Measurements from ENCODE around the gene VPS33B. TPM values are rescaled to one million over a fixed set of nuclear protein-coding genes. Genes with fewer than 3 reads are reported as not detected.
A peak's percentile ranks its signal among the peaks of the same experiment; 100 is the strongest.

Gene VPS33B
- total and polyA plus RNA-seq, 4 donors: 7.9 to 35.2 (median 23.7) TPM

DNA sequence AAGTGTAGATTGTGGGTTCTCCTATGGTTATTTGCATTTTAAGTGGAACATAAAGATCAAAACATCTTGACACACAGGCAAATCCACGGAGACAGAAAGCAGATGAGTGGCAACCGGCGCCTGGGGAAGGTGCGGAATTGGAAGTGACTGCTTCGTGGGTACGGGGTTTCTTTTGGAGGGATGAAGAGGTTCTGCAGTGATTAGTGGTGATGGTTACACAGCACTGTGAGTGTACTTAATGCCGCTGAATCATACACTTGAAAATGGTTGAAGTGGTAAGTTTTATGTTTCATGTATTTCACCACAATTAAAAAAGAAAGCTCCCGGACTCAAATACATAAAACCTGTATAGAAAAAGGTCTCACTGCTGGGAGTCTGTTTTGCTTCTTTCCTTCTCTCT is 18.5 kb upstream of the VPS33B start:
- H3K9me3 ChIP-seq (ENCODE audit: control insufficient read depth, insufficient read depth, low read length): no peaks in the 10 kb centered on the region
- H3K4me1 ChIP-seq (ENCODE audit: control insufficient read depth, insufficient read depth, low read length): no peaks in the 10 kb centered on the region
- no peaks in the 10 kb centered on the region for H3K36me3 ChIP-seq (ENCODE audit: control insufficient read depth, insufficient read depth, low read length)
- H3K27me3 ChIP-seq (ENCODE audit: control insufficient read depth, insufficient read depth, low read length): no peaks in the 10 kb centered on the region
- no peak overlapping the region for H3K4me3 ChIP-seq (ENCODE audit: low read depth, low read length)
- WGBS (ENCODE audit: insufficient coverage): 84% methylated on average over 6 of the region's 8 CpGs
- no peak for DNase-seq (ENCODE audit: low read depth in 4 of 6, low spot score in 6 of 6)
- H3K27ac ChIP-seq (ENCODE audit: low read depth, low read length): no peak overlapping the region

- Histone ChIP-seq H3K4me1 (ENCODE audit: control insufficient read depth, insufficient read depth, low read length) (no peaks in the 10 kb centered on the region), H3K27me3 (ENCODE audit: control insufficient read depth, insufficient read depth, low read length) (no peaks in the 10 kb centered on the region), H3K9me3 (ENCODE audit: control insufficient read depth, insufficient read depth, low read length) (no peaks in the 10 kb centered on the region), H3K4me3 (ENCODE audit: low read depth, low read length) (no peak overlapping the region), H3K36me3 (ENCODE audit: control insufficient read depth, insufficient read depth, low read length) (no peaks in the 10 kb centered on the region), H3K27ac (ENCODE audit: low read depth, low read length) (no peak overlapping the region)
- DNase-seq (ENCODE audit: low read depth in 4 of 6, low spot score in 6 of 6): no peak
- WGBS (ENCODE audit: insufficient coverage): 60% methylated on average over 1 of the region's 3 CpGs
These were observed 17.6 kb upstream of the VPS33B start for GRCh38 chr15:91039996-91040395.

DNA sequence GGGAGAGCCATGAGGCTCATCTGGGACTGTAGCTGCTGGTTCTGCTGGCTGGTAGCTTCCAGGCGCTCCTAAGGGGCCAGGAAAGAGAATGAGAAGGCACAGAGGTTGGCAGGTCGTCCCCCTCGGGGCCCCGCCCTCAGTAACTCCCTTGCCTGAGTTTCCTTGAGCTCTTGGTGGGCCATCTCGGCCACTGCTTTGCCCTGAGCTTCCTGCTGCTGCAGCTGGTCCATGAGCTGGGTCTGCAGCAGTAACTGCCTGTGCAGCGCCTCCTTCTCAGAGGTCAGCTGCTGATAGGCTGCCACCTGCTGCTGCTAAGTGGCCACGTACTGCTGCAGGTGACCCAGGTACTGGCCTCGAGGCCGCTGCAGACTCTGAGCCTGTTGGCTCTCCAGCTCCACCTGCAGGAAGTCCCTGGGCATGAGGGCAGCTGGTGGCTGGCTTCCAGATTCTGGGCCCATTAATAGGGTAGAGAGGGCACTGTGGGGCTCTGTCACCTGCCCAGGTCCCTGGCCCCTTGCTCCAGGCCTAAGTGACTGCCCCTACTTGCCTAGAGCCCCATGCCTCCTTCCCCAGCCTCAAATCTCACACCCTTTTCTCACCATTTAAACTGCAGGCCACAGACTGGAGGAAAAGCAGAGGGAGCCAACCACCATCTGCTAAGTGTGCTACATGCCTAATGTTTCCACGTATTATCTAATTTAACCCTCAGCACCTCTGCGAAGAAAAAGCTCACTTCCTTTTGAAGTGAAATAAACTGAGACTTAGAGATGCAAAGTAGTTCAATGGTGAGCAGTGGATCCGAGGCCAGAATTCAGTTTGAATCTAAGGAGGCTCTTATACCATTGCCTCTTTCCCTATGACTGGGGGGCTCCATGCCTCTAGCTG is 10.8 kb upstream of the VPS33B start:
- no peaks in the 10 kb centered on the region for H3K9me3 ChIP-seq (ENCODE audit: control insufficient read depth, insufficient read depth, low read length)

GRCh38 chr15:91031796-91032195 is 9.4 kb upstream of the VPS33B start:
- no peaks in the 10 kb centered on the region for H3K36me3 ChIP-seq (ENCODE audit: control insufficient read depth, insufficient read depth, low read length)
- WGBS (ENCODE audit: insufficient coverage): 72% methylated on average over 10 of the region's 10 CpGs
- no peak for DNase-seq (ENCODE audit: low read depth in 4 of 6, low spot score in 6 of 6)
- no peak overlapping the region for H3K27ac ChIP-seq (ENCODE audit: low read depth, low read length)
- no peaks in the 10 kb centered on the region for H3K27me3 ChIP-seq (ENCODE audit: control insufficient read depth, insufficient read depth, low read length)
- no peaks in the 10 kb centered on the region for H3K4me1 ChIP-seq (ENCODE audit: control insufficient read depth, insufficient read depth, low read length)
- no peaks in the 10 kb centered on the region for H3K9me3 ChIP-seq (ENCODE audit: control insufficient read depth, insufficient read depth, low read length)
- no peak overlapping the region for H3K4me3 ChIP-seq (ENCODE audit: low read depth, low read length)

More for the DNA sequence above, 10.8 kb upstream of the VPS33B start:
- no peak for DNase-seq (ENCODE audit: low read depth in 4 of 6, low spot score in 6 of 6)
- no peaks in the 10 kb centered on the region for H3K4me1 ChIP-seq (ENCODE audit: control insufficient read depth, insufficient read depth, low read length)
- no peaks in the 10 kb centered on the region for H3K27me3 ChIP-seq (ENCODE audit: control insufficient read depth, insufficient read depth, low read length)
- 41% methylated on average over 10 of the region's 12 CpGs for WGBS (ENCODE audit: insufficient coverage)
- H3K4me3 ChIP-seq (ENCODE audit: low read depth, low read length): no peak overlapping the region
- H3K36me3 ChIP-seq (ENCODE audit: control insufficient read depth, insufficient read depth, low read length): no peaks in the 10 kb centered on the region
- no peak overlapping the region for H3K27ac ChIP-seq (ENCODE audit: low read depth, low read length)

DNA sequence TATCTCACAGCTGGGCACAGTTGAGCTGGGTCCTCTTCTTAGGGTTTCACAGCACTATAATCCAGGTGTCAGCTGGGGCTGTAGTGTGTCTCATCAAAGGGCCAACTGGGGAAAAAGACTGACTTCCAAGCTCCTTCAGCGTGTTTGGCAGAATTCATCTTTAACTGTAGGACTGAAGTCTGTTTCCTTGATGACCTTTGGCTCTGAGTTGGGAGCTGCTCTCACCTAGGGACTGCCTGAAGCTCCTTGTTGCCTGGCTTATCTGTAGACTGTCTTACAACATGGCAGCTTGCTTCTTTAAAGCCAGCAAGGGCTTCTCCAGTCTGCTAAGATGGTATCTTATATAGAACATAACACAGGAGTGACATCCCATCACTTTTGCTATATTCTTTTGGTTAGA is 5.3 kb upstream of the VPS33B start:
- DNase-seq (ENCODE audit: low read depth in 4 of 6, low spot score in 6 of 6): no peak
- no peaks in the 10 kb centered on the region for H3K36me3 ChIP-seq (ENCODE audit: control insufficient read depth, insufficient read depth, low read length)
- WGBS (ENCODE audit: insufficient coverage): 73% methylated on average over 1 of the region's 1 CpG
- H3K4me1 ChIP-seq (ENCODE audit: control insufficient read depth, insufficient read depth, low read length): peaks cover 5% of the 10 kb centered on the region
- no peaks in the 10 kb centered on the region for H3K9me3 ChIP-seq (ENCODE audit: control insufficient read depth, insufficient read depth, low read length)
- H3K4me3 ChIP-seq (ENCODE audit: low read depth, low read length): no peak overlapping the region
- no peak overlapping the region for H3K27ac ChIP-seq (ENCODE audit: low read depth, low read length)
- no peaks in the 10 kb centered on the region for H3K27me3 ChIP-seq (ENCODE audit: control insufficient read depth, insufficient read depth, low read length)

GRCh38 chr15:91023720-91024119 is 1.3 kb upstream of the VPS33B start:
- H3K9me3 ChIP-seq (ENCODE audit: control insufficient read depth, insufficient read depth, low read length): no peaks in the 10 kb centered on the region
- DNase-seq (ENCODE audit: low read depth in 4 of 6, low spot score in 6 of 6): no peak
- no peaks in the 10 kb centered on the region for H3K36me3 ChIP-seq (ENCODE audit: control insufficient read depth, insufficient read depth, low read length)
- WGBS (ENCODE audit: insufficient coverage): no CpG with 5 or more reads among the region's 7 CpGs
- no peak overlapping the region for H3K27ac ChIP-seq (ENCODE audit: low read depth, low read length)
- no peak overlapping the region for H3K4me3 ChIP-seq (ENCODE audit: low read depth, low read length)
- no peaks in the 10 kb centered on the region for H3K27me3 ChIP-seq (ENCODE audit: control insufficient read depth, insufficient read depth, low read length)
- peaks cover 7% of the 10 kb centered on the region for H3K4me1 ChIP-seq (ENCODE audit: control insufficient read depth, insufficient read depth, low read length)

- peak overlapping the region; percentile 53 for H3K27ac ChIP-seq (ENCODE audit: low read depth, low read length)
- no peak for DNase-seq (ENCODE audit: low read depth in 4 of 6, low spot score in 6 of 6)
- 40% methylated on average over 1 of the region's 1 CpG for WGBS (ENCODE audit: insufficient coverage)
These were observed 387 bp upstream of the VPS33B start for GRCh38 chr15:91022832-91023129.

DNA sequence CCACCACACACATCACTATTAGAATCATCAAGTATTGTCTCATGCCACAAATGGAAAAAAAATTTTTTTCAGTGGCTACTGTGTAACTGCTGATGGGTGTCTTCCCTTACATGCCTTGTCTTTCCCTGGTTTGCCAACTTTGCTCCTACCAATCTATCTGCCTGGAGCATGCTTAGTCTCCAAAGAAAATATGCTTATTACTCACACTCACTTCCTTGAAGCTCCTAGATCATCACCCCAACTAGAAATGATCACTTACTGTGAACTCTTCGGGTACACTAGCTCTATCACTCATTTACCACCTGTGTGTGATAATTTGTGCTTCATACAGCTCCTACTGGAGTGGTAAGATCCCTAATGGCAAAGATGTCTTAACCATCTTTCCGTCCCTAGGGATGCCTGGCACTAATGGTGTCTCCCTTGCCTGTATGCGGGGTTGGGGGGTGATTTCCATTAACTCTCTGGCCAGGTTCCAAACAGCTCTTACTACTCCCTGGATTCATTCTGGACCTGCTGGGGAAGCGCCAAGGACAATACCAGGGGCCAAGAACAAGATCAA is 799 bp downstream of the VPS33B start:
- Histone ChIP-seq H3K36me3 (ENCODE audit: control insufficient read depth, insufficient read depth, low read length) (peaks cover 4% of the 10 kb centered on the region), H3K4me3 (ENCODE audit: low read depth, low read length) (peak overlapping the region; percentile 59), H3K4me1 (ENCODE audit: control insufficient read depth, insufficient read depth, low read length) (peaks cover 7% of the 10 kb centered on the region), H3K9me3 (ENCODE audit: control insufficient read depth, insufficient read depth, low read length) (no peaks in the 10 kb centered on the region), H3K27ac (ENCODE audit: low read depth, low read length) (no peak overlapping the region), H3K27me3 (ENCODE audit: control insufficient read depth, insufficient read depth, low read length) (no peaks in the 10 kb centered on the region)
- WGBS (ENCODE audit: insufficient coverage): 0% methylated on average over 1 of the region's 4 CpGs
- DNase-seq (ENCODE audit: low read depth in 4 of 6, low spot score in 6 of 6): peak in 3 of 6 donors; percentile 6 to 61 (median 14)

More at GRCh38 chr15:91022832-91023129, 387 bp upstream of the VPS33B start:
- Histone ChIP-seq H3K36me3 (ENCODE audit: control insufficient read depth, insufficient read depth, low read length) (peaks cover 3% of the 10 kb centered on the region), H3K4me3 (ENCODE audit: low read depth, low read length) (peak overlapping the region; percentile 59), H3K9me3 (ENCODE audit: control insufficient read depth, insufficient read depth, low read length) (no peaks in the 10 kb centered on the region), H3K4me1 (ENCODE audit: control insufficient read depth, insufficient read depth, low read length) (peaks cover 7% of the 10 kb centered on the region), H3K27me3 (ENCODE audit: control insufficient read depth, insufficient read depth, low read length) (no peaks in the 10 kb centered on the region)

DNA sequence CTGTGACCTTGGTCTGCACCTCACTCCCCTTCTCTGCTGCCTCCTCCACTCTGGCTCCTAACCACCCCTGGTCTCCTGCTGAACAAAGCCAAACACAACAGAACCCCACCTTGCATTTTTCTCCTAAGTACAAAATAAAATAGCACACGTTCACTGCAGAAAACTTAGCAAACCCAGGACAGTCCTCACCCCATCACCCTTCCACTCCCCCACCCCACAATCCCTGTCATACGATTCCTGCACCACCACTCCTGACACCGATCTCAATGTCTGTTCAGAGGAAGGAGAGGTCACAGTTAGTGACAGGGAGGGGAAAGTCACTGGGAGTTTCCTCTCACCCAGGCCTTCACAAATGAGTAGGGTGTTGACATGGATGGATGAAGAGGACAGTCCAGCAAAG is 4.2 kb downstream of the VPS33B start:
- H3K27ac ChIP-seq (ENCODE audit: low read depth, low read length): no peak overlapping the region
- H3K27me3 ChIP-seq (ENCODE audit: control insufficient read depth, insufficient read depth, low read length): no peaks in the 10 kb centered on the region
- no CpG with 5 or more reads among the region's 3 CpGs for WGBS (ENCODE audit: insufficient coverage)
- DNase-seq (ENCODE audit: low read depth in 4 of 6, low spot score in 6 of 6): no peak
- peaks cover 26% of the 10 kb centered on the region for H3K36me3 ChIP-seq (ENCODE audit: control insufficient read depth, insufficient read depth, low read length)
- H3K9me3 ChIP-seq (ENCODE audit: control insufficient read depth, insufficient read depth, low read length): no peaks in the 10 kb centered on the region
- H3K4me1 ChIP-seq (ENCODE audit: control insufficient read depth, insufficient read depth, low read length): peaks cover 4% of the 10 kb centered on the region
- H3K4me3 ChIP-seq (ENCODE audit: low read depth, low read length): no peak overlapping the region

GRCh38 chr15:91017716-91018115 is 4.7 kb downstream of the VPS33B start:
- no peak overlapping the region for H3K27ac ChIP-seq (ENCODE audit: low read depth, low read length)
- peaks cover 26% of the 10 kb centered on the region for H3K36me3 ChIP-seq (ENCODE audit: control insufficient read depth, insufficient read depth, low read length)
- WGBS (ENCODE audit: insufficient coverage): 83% methylated on average over 2 of the region's 5 CpGs
- H3K4me1 ChIP-seq (ENCODE audit: control insufficient read depth, insufficient read depth, low read length): peaks cover 2% of the 10 kb centered on the region
- no peaks in the 10 kb centered on the region for H3K9me3 ChIP-seq (ENCODE audit: control insufficient read depth, insufficient read depth, low read length)
- no peak for DNase-seq (ENCODE audit: low read depth in 4 of 6, low spot score in 6 of 6)
- no peak overlapping the region for H3K4me3 ChIP-seq (ENCODE audit: low read depth, low read length)
- H3K27me3 ChIP-seq (ENCODE audit: control insufficient read depth, insufficient read depth, low read length): no peaks in the 10 kb centered on the region
